ENCODE results near the gene MRPS12. TPM values are rescaled to one million over a fixed set of nuclear protein-coding genes. Genes with fewer than 3 reads are reported as not detected.

MRPS12 gene
- total RNA-seq, 4 donors from 2014 or later, result 27.2 to 74.6 (median 44.2) TPM

DNA sequence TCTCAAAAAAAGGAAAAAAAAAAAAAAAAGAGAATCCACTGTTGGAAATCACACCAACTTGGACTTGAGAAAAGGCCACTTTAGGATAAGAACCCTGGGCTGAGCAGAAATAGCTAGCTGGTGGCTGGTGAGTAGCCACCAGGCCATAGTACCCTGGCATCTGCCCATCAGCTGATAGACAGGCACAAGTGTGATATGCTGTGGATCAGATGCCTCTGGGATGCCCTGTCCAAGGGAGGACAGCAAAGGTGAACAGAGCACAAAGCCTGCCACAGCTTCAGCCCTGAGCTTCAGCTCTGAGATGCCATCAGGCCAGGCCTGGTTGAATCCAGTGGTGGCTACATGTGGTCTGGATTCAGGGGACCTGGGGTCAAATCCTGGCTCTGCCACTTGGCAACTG lies 40.1 kb upstream of the MRPS12 start:
- H3K9me3 ChIP-seq, result no peaks in the 10 kb centered on the region
- no peak overlapping the region for H3K4me3 ChIP-seq
- no peak for TF ChIP-seq CTCF (IDR thresholded peaks at IDR 0.05)
- H3K27ac ChIP-seq, result no peak overlapping the region
- no peak for DNase-seq
- peaks cover 5 to 87% (median 17%) of the 10 kb centered on the region in 3 donors for H3K36me3 ChIP-seq
- intact Hi-C loops (cut with DNase I), result no loop called here
- no peaks in the 10 kb centered on the region for H3K27me3 ChIP-seq
- peaks cover 0 to 10% (median 0%) of the 10 kb centered on the region in 3 donors for H3K4me1 ChIP-seq

GRCh38 chr19:38891771-38892170 lies 39.0 kb upstream of the MRPS12 start:
- no peak for DNase-seq
- intact Hi-C loops (cut with DNase I), result no loop called here
- 88 to 92% methylated on average over 3 to 4 of the region's 6 CpGs for WGBS, 2 donors

GRCh38 chr19:38892841-38893240 lies 37.9 kb upstream of the MRPS12 start:
- intact Hi-C loops (cut with DNase I), result no loop called here
- Histone ChIP-seq H3K4me3 (no peak overlapping the region), H3K36me3 (peaks cover 5 to 69% (median 17%) of the 10 kb centered on the region in 3 donors), H3K4me1 (peaks cover 1 to 17% (median 3%) of the 10 kb centered on the region in 3 donors), H3K27ac (no peak overlapping the region), H3K27me3 (no peaks in the 10 kb centered on the region), H3K9me3 (no peaks in the 10 kb centered on the region)
- DNase-seq, result no peak
- WGBS, 2 donors, result 75 to 77% methylated on average over 2 to 5 of the region's 5 CpGs
- TF ChIP-seq POLR2A (IDR thresholded peaks at IDR 0.05), result no peak
- TF ChIP-seq CTCF (IDR thresholded peaks at IDR 0.05), result no peak

More at GRCh38 chr19:38891771-38892170, 39.0 kb upstream of the MRPS12 start:
- TF ChIP-seq CTCF (IDR thresholded peaks at IDR 0.05), result no peak
- TF ChIP-seq POLR2A (IDR thresholded peaks at IDR 0.05), result no peak
- Histone ChIP-seq H3K4me1 (peaks cover 0 to 6% (median 0%) of the 10 kb centered on the region in 3 donors), H3K27ac (no peak overlapping the region), H3K27me3 (no peaks in the 10 kb centered on the region), H3K9me3 (no peaks in the 10 kb centered on the region), H3K36me3 (peaks cover 5 to 80% (median 17%) of the 10 kb centered on the region in 3 donors), H3K4me3 (no peak overlapping the region)

DNA sequence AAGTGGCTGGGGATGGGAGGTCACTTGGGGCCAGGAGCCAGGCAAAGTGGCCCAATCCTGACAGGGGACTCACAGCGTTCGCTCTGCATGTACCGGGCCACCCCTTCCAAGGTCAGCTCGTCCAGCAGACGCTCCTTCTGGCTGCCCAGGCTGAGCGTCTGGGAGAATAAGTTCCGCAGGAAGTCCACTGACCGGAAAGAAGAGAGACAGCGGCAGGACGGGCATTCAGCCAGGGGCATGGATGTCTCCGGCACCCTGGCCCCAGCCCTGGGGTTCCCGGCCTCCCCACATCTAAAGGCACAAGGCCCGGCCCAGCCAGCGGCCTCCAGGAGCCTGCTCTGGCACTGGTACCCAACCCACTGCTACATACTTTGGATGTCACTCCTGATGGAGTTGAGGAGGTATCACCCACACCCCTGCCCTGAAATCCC lies 37.4 kb upstream of the MRPS12 start:
- DNase-seq, result no peak
- Histone ChIP-seq H3K27me3 (no peaks in the 10 kb centered on the region), H3K36me3 (peaks cover 5 to 64% (median 17%) of the 10 kb centered on the region in 3 donors), H3K4me3 (no peak overlapping the region), H3K27ac (no peak overlapping the region), H3K9me3 (no peaks in the 10 kb centered on the region), H3K4me1 (peaks cover 6 to 22% (median 8%) of the 10 kb centered on the region in 3 donors)
- intact Hi-C loops (cut with DNase I), result no loop called here
- WGBS, 2 donors, result 70 to 93% methylated on average over 2 to 3 of the region's 14 CpGs
- TF ChIP-seq POLR2A (IDR thresholded peaks at IDR 0.05) (no peak), CTCF (IDR thresholded peaks at IDR 0.05) (no peak)

DNA sequence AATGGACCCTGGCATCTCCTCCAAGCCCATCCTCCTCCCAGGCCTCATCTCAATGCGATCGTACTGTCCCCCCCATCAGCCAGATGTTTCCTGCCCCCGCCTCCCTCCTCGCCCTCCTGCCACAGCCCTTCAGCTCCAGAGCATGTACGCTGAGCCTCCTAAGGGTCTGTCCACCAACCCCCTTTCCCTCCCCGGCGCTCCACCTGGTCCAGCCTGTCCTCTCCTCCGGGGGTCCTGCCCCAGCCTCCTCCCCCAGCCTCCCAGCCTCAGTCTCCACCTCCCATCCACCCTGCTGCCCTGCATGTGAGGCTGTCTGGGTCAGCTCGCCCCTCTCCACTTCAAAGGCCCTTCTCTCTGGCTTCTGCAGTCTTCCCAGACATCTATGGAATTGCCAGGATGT lies 35.8 kb upstream of the MRPS12 start:
- H3K27ac ChIP-seq, result no peak overlapping the region
- no peak overlapping the region for H3K4me3 ChIP-seq
- WGBS, 2 donors, result 67 to 75% methylated on average over 8 to 9 of the region's 9 CpGs
- H3K9me3 ChIP-seq, result no peaks in the 10 kb centered on the region
- peaks cover 2 to 48% (median 3%) of the 10 kb centered on the region in 3 donors for H3K36me3 ChIP-seq
- intact Hi-C loops (cut with DNase I), result no loop called here
- TF ChIP-seq CTCF (IDR thresholded peaks at IDR 0.05), result no peak
- no peak for TF ChIP-seq POLR2A (IDR thresholded peaks at IDR 0.05)
- no peaks in the 10 kb centered on the region for H3K27me3 ChIP-seq
- DNase-seq, result no peak
- H3K4me1 ChIP-seq, result peaks cover 11 to 31% (median 13%) of the 10 kb centered on the region in 3 donors

Measured in esophagus squamous epithelium (tissue), 5 donors.